ENCODE results near the gene KDM2A.
"Not testable (repeated sequence)": the region's sequence is repeated elsewhere in the genome, so short reads cannot be mapped to it uniquely, and the experiment has no call there.

KDM2A gene

DNA sequence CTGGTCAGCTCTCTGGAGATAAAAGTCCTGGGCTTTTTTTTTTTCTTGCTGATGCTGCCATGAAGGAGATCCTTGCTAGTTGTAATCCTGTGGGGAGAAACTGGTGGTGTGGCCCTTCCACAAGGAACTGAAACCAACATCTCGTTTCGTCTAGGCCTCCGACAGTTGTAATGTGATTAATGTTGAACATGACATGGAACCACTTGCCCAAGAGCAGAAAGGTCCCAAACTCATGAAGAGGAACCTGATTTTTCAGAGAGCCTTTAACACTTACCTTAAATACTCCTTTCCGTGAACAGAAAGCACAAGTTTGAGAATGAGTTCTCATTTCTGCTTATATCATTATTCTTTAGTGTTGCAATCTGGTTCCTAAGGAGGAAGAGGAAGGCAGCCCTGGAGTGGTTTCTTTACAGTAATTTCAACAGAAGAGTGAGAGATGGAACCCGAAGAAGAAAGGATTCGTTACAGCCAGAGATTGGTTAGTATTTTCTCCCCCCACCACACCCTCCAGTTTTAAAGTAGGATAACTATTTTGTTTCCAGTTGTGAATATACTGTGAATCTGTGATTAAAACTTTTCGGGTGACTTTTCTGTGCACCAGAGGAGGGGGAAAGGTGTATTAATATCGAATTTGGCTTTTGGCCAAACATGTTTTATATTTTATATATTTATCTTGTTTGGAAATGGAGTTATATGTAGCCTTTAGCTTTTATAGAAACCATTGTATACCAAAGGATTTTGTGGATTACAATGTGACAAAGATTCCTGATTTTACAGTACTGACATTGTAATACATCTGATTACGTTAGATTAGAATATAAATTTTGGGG is 2.0 kb downstream of the KDM2A start:
- peak; percentile 42 for DNase-seq (ENCODE audit: low read depth, low spot score)

DNA sequence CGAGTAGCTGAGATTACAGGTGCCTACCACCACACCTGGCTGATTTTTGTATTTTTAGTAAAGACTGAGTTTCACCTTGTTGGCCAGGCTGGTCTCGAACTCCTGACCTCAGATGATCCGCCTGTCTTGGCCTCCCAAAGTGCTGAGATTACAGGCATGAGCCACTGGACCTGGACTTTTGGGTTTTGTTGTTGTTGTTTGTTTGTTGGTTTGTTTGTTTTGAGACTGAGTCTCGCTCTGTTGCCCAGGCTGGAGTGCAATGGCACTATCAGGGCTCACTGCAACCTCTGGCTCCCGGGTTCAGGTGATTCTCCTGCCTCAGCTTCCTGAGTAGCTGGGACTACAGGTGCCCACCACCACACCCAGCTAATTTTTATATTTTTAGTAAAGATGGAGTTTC is 4.7 kb downstream of the KDM2A start:
- in situ Hi-C loops (cut with HindIII; ENCODE audit: low sequenced_read_pairs); H3K4me3 ChIP-seq (ENCODE audit: low read depth, low read length); DNase-seq (ENCODE audit: low read depth, low spot score): not testable (repeated sequence)

More for the DNA sequence above, 2.0 kb downstream of the KDM2A start:
- H3K4me3 ChIP-seq (ENCODE audit: low read depth, low read length) = peak overlapping the region; percentile 89
- TF ChIP-seq CTCF (IDR thresholded peaks at IDR 0.05; ENCODE audit: low read depth, low read length) = no peak
- in situ Hi-C loops (cut with HindIII; ENCODE audit: low sequenced_read_pairs) = no loop called here

- H3K4me3 ChIP-seq (ENCODE audit: low read depth, low read length); in situ Hi-C loops (cut with HindIII; ENCODE audit: low sequenced_read_pairs); DNase-seq (ENCODE audit: low read depth, low spot score): not testable (repeated sequence)
These were observed 7.2 kb downstream of the KDM2A start for GRCh38 chr11:67126243-67126642.

GRCh38 chr11:67126986-67127385 is 7.9 kb downstream of the KDM2A start:
- DNase-seq (ENCODE audit: low read depth, low spot score) = no peak
- TF ChIP-seq CTCF (IDR thresholded peaks at IDR 0.05; ENCODE audit: low read depth, low read length) = no peak
- H3K4me3 ChIP-seq (ENCODE audit: low read depth, low read length) = no peak overlapping the region
- in situ Hi-C loops (cut with HindIII; ENCODE audit: low sequenced_read_pairs) = no loop called here

DNA sequence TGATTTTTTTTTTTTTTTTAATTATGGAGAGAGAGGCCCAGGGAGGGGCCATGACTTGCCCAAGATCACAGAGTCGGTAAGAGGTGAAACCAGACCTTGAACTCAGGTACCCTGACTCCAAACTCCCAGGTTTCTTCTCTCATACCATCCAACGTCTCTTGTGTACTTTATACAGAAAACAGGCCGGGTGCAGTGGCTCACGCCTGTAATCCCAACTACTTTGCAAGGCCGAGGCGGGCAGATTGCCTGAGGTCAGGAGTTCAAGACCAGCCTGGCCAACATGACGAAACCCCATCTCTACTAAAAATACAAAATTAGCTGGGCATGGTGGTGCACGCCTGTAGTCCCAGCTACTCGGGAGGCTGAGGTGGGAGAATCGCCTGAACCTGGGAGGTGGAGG is 11.8 kb downstream of the KDM2A start:
- H3K4me3 ChIP-seq (ENCODE audit: low read depth, low read length); DNase-seq (ENCODE audit: low read depth, low spot score); in situ Hi-C loops (cut with HindIII; ENCODE audit: low sequenced_read_pairs): not testable (repeated sequence)

DNA sequence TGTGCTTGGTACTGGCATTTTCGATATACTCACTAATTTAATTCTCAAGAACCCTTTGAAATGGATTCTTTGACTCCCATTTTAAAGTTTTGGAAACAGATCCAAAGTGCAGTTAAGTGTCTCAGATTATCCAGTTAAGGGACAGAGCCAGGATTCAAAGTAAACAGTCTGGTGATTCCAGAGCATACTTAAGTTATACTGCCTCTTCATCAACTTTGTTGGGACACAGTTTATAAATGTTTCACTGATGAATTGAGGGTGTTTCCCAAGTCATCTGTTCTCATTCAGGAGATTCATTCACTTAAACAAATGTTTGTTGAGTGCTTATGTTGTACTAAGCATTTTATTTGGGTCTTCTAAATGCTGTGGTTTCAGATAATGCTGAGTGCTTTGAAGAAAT is 17.1 kb downstream of the KDM2A start:
- in situ Hi-C loops (cut with HindIII; ENCODE audit: low sequenced_read_pairs) = no loop called here
- TF ChIP-seq CTCF (IDR thresholded peaks at IDR 0.05; ENCODE audit: low read depth, low read length) = no peak
- no peak overlapping the region for H3K4me3 ChIP-seq (ENCODE audit: low read depth, low read length)
- no peak for DNase-seq (ENCODE audit: low read depth, low spot score)

DNA sequence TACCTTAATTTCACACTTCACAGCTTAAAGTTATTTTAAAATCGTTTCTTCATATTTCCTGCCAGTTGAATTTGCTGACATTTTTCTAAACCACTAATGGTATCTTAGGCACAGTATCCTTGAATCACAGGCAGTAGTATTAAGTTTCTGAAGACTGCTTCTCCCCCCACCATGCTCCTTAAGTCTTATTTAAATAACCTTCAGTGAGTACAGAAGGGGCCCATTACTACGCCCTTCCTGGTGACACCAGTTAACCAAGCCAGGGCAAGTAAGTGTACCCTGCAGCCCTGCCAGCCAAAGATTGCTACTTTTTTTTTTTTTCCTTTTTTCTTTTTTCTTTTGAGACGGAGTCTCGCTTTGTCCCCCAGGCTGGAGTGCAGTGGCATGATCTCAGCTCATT is 19.9 kb downstream of the KDM2A start:
- DNase-seq (ENCODE audit: low read depth, low spot score) = no peak
- no peak overlapping the region for H3K4me3 ChIP-seq (ENCODE audit: low read depth, low read length)
- in situ Hi-C loops (cut with HindIII; ENCODE audit: low sequenced_read_pairs) = no loop called here
- TF ChIP-seq CTCF (IDR thresholded peaks at IDR 0.05; ENCODE audit: low read depth, low read length) = no peak

DNA sequence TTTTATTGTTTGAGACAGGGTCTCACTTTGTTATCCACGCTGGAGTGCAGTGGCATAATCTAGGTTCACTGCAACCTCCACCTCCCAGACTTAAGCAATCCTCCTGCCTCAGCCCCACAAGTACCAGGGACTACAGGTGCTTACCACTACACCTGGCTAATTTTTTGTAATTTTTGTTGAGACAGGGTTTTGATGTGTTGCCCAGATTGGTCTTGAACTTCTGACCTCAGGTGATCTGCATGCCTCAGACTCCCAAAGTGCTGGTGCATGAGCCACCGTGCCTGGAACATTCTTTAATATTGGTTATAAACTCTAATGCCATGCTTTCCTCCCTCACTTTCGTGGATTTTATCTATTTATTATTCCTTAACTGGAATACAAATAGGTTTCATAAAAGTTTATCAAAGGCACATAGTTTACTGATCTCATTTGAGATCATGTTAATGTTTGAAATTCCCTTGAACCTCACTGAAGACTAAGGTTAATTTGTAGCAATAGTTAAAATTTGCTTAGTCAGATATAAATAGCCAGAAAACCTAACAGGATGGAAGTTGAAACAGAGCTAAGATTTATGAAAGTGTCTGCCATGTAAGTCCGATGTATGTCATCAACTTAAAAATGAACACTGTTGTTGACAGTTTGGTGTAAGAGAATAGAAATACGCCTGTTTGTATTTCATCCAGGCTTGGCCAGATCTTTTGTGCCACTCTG is 27.6 kb downstream of the KDM2A start:
- DNase-seq (ENCODE audit: low read depth, low spot score) = no peak
- no peak overlapping the region for H3K4me3 ChIP-seq (ENCODE audit: low read depth, low read length)
- in situ Hi-C loops (cut with HindIII; ENCODE audit: low sequenced_read_pairs) = no loop called here
- no peak for TF ChIP-seq CTCF (IDR thresholded peaks at IDR 0.05; ENCODE audit: low read depth, low read length)
